ENCODE results near the gene GET3.
A peak's percentile ranks its signal among the peaks of the same experiment; 100 is the strongest.
"Not testable (repeated sequence)": the region's sequence is repeated elsewhere in the genome, so short reads cannot be mapped to it uniquely, and the experiment has no call there.

The GET3 gene

GRCh38 chr19:12793290-12794195, 56.2 kb downstream of the GET3 start:
- DNase-seq: peak; percentile 95

- DNase-seq: no peak
Measured at GRCh38 chr19:12794196-12794941, 57.1 kb downstream of the GET3 start.

- DNase-seq: no peak
Measured at GRCh38 chr19:12794971-12795381, 57.7 kb downstream of the GET3 start.

GRCh38 chr19:12796146-12797071, 59.1 kb downstream of the GET3 start:
- DNase-seq: peak; percentile 77

GRCh38 chr19:12797141-12797587, 59.9 kb downstream of the GET3 start:
- no peak for DNase-seq

GRCh38 chr19:12797607-12798006, 60.3 kb downstream of the GET3 start:
- DNase-seq: not testable (repeated sequence)

Data from inflammatory macrophage treated with lipopolysaccharide for 4 hours (primary cell).